Endothelial cell of umbilical vein (primary cell): Measurements from ENCODE around the gene FBXO38. TPM values are rescaled to one million over a fixed set of nuclear protein-coding genes. Genes with fewer than 3 reads are reported as not detected.

Experiments
- BruUV-seq: library from RNA; stranded (reverse); fragments of 400-500 nt; replicated peaks from 2 replicates; lab custom pipeline; 2021; lab: Mats Ljungman, UMichigan
- CTCF ChIA-PET: fragments of 300-600, 350-600 bp; sonication (Branson Sonifier 250); formaldehyde crosslinking; loops from one replicate; lab custom pipeline; 2021; ENCODE audit warnings: antibody characterized with exemption, inconsistent platforms; lab: Charles Lee
- POLR2A ChIA-PET: fragments of 300-600, 350-600 bp; sonication (Branson Sonifier 250); formaldehyde crosslinking; loops from one replicate; lab custom pipeline; 2021; ENCODE audit warnings: antibody characterized with exemption, inconsistent platforms; lab: Charles Lee
- DNase-seq: peaks from one replicate; pipeline ENCODE4 v3.0.0-alpha.2; 2011; ENCODE audit warnings: low read depth, low spot score
- FAIRE-seq: peaks from 2 replicates; lab custom pipeline; 2011; peaks lifted over from hg19 to GRCh38; lab: Jason Lieb, UNC
- H2AFZ ChIP-seq: 2 replicates; pipeline ENCODE4 v1.6.0; 2012; ENCODE audit warnings: low read depth, low read length, control low read depth, inconsistent platforms
- H3K27ac ChIP-seq: 2 replicates; pipeline ENCODE4 v1.5.1; 2011; ENCODE audit warnings: low read depth, mild to moderate bottlenecking, control low read depth, low read length, moderate library complexity; ENCODE audit not compliant: insufficient read depth
- H3K27me3 ChIP-seq, 2 experiments: 2 replicates each; pipeline versions ENCODE4 v1.6.0 to v1.6.1; 2011; ENCODE audit warnings: low read length in 2 of 2, mixed read lengths in 1 of 2; ENCODE audit not compliant: control insufficient read depth in 2 of 2, insufficient read depth in 2 of 2
- H3K36me3 ChIP-seq, 2 experiments: 2 replicates in 1 of 2; 3 replicates in 1 of 2; pipeline ENCODE4 v1.5.1; 2011; ENCODE audit warnings: low read length in 2 of 2, mild to moderate bottlenecking in 1 of 2, moderate library complexity in 1 of 2; ENCODE audit not compliant: control insufficient read depth in 2 of 2, insufficient read depth in 2 of 2; ENCODE audit errors: extremely low read depth in 1 of 2
- H3K4me1 ChIP-seq: 3 replicates; pipeline ENCODE4 v1.5.1; 2011; ENCODE audit warnings: mild to moderate bottlenecking, low read length; ENCODE audit not compliant: control insufficient read depth, insufficient read depth; ENCODE audit errors: extremely low read depth
- H3K4me2 ChIP-seq: 2 replicates; pipeline ENCODE4 v1.6.1; 2011; ENCODE audit warnings: low read length, control low read depth, mixed read lengths; ENCODE audit not compliant: insufficient read depth
- H3K4me3 ChIP-seq, 3 experiments: fragments of 200-600 bp in 1 of 3; sonication (generic), shearing (Covaris generic) in 1 of 3; replicated peaks in 1 of 3; 2 replicates each; pipeline ENCODE4 v1.5.1; 2011 to 2016; ENCODE audit warnings: control low read depth in 3 of 3, low read length in 3 of 3, mild to moderate bottlenecking in 2 of 3, inconsistent platforms in 1 of 3, low read depth in 1 of 3, moderate library complexity in 1 of 3; ENCODE audit not compliant: insufficient read depth in 1 of 3
- H3K79me2 ChIP-seq: 2 replicates; pipeline ENCODE4 v1.6.0; 2012; ENCODE audit warnings: low read length, inconsistent platforms; ENCODE audit not compliant: control insufficient read depth, insufficient read depth
- H3K9ac ChIP-seq: replicated peaks from 2 replicates; pipeline ENCODE3; 2011; ENCODE audit warnings: low read length, control low read depth; ENCODE audit not compliant: insufficient read depth; ENCODE audit errors: extremely low read depth
- H3K9me1 ChIP-seq: replicated peaks from 3 replicates; pipeline ENCODE4 v1.6.0; 2011; ENCODE audit warnings: mild to moderate bottlenecking, low read length; ENCODE audit not compliant: control insufficient read depth, insufficient read depth; ENCODE audit errors: extremely low read depth
- H3K9me3 ChIP-seq: replicated peaks from 2 replicates; pipeline ENCODE4 v1.5.1; 2012; ENCODE audit warnings: low read length, inconsistent platforms; ENCODE audit not compliant: control insufficient read depth, insufficient read depth
- H4K20me1 ChIP-seq: replicated peaks from 2 replicates; pipeline ENCODE3; 2011; ENCODE audit warnings: mild to moderate bottlenecking, low read length; ENCODE audit not compliant: control insufficient read depth, insufficient read depth; ENCODE audit errors: extremely low read depth
- EZH2 ChIP-seq: IDR thresholded peaks from 2 replicates; pipeline ENCODE4 v1.6.1; 2012; ENCODE audit warnings: borderline replicate concordance, low read depth, mild to moderate bottlenecking, moderate library complexity, low read length, inconsistent platforms; ENCODE audit not compliant: severe bottlenecking
- FOS ChIP-seq: IDR thresholded peaks from 2 replicates; pipeline ENCODE4 v1.6.1; 2011; ENCODE audit warnings: mild to moderate bottlenecking, low read length, moderate library complexity, borderline replicate concordance; ENCODE audit not compliant: insufficient read depth
- GATA2 ChIP-seq: IDR thresholded peaks from 2 replicates; pipeline ENCODE4 v1.7.0; 2011; ENCODE audit warnings: low read depth, mild to moderate bottlenecking, moderate library complexity, mixed read lengths, low read length; ENCODE audit not compliant: insufficient read length, insufficient read depth
- JUN ChIP-seq: IDR thresholded peaks from 2 replicates; pipeline ENCODE4 v1.6.1; 2011; ENCODE audit warnings: borderline replicate concordance, low read depth; ENCODE audit not compliant: insufficient read length, insufficient read depth
- MYC ChIP-seq: IDR thresholded peaks from one replicate; pipeline ENCODE4 v1.6.1; 2011; ENCODE audit warnings: mild to moderate bottlenecking, low read depth, low read length
- POLR2A ChIP-seq: IDR thresholded peaks from 2 replicates; pipeline ENCODE4 v1.6.1; 2012; ENCODE audit warnings: low read depth, mild to moderate bottlenecking, control low read depth, low read length
- POLR2AphosphoS5 ChIP-seq: IDR thresholded peaks from 2 replicates; pipeline ENCODE4 v1.6.1; 2012; ENCODE audit warnings: low read depth, mild to moderate bottlenecking, control low read depth, low read length, moderate library complexity; ENCODE audit not compliant: insufficient read depth
- dilution Hi-C: fragments of 300-500 bp; cut with MboI; formaldehyde crosslinking; loops from one replicate; pipeline ENCODE4 v1.15.0; 2019; ENCODE audit warnings: low sequenced_read_pairs; ENCODE audit not compliant: extremely low pct_ligation_motif_present
- intact Hi-C: fragments of 100-400 bp; cut with micrococcal nuclease; formaldehyde crosslinking; loops from one replicate; pipeline ENCODE4 v1.10.0; 2022
- polyA plus RNA-seq, 4 experiments: library from polyadenylated mRNA; depleted of rRNA in 3 of 4; stranded (reverse) in 3 of 4; unstranded in 1 of 4; fragments of >200 nt; gene quantifications; 2 replicates each; pipeline versions ENCODE4 v1.2.1 to v1.2.3, GENCODE V29; 2011 to 2012; ENCODE audit warnings: missing spikeins in 1 of 4
- total RNA-seq: library from RNA; stranded (reverse); gene quantifications from 2 replicates; pipeline ENCODE4 v1.2.3, GENCODE V29; 2021
- TF ChIP-seq, protein P1 (sequence below), 2 donors: IDR thresholded peaks; 1 replicate in 1 of 2; 2 replicates in 1 of 2; pipeline ENCODE4 v1.5.1; 2011; ENCODE audit warnings: low read length in 2 of 2, mild to moderate bottlenecking in 2 of 2, moderate library complexity in 2 of 2, control low read depth in 1 of 2, inconsistent platforms in 1 of 2, low read depth in 1 of 2; ENCODE audit not compliant: insufficient read depth in 1 of 2; ENCODE audit errors: extremely low read depth in 1 of 2
- TF ChIP-seq, protein P2 (sequence below): IDR thresholded peaks from 2 replicates; pipeline ENCODE4 v1.6.1; 2011; ENCODE audit not compliant: insufficient read depth, insufficient read length

FBXO38 gene
- total and polyA plus RNA-seq, 2 donors (not counting 3 experiments of a cell fraction or from before 2014, with no cell fraction given) = 18.6 to 65.6 TPM

DNA sequence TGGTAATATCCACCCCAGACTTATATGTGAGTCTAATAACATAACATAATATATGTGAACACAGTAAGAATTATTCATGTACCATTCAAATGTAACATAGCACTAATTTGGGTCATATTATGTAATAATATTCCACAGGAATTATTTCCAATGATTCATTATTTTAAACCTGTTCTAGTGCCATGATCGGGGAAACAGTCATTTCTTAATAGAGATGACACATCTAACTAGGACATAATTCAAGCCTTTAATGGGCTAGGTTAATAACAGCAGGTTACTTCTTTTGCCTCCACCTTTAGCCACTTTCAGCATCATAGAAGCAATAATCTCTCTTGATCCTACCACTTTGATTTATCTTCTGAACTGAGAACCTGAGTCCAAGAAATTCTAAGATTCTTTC lies 36.1 kb upstream of the FBXO38 start:
- CTCF ChIA-PET = no interaction called here
- Histone ChIP-seq H3K4me1 (no peaks in the 10 kb centered on the region), H3K27me3 (no peaks in the 10 kb centered on the region), H2AFZ (no peak overlapping the region), H3K9me3 (no peaks in the 10 kb centered on the region), H4K20me1 (no peaks in the 10 kb centered on the region), H3K4me2 (no peak overlapping the region), H3K4me3 (no peak overlapping the region), H3K36me3 (no peaks in the 10 kb centered on the region), H3K9me1 (no peaks in the 10 kb centered on the region), H3K9ac (no peak overlapping the region), H3K27ac (no peak overlapping the region), H3K79me2 (no peaks in the 10 kb centered on the region)
- TF ChIP-seq EZH2 = no peak
- TF ChIP-seq POLR2A = no peak
- TF ChIP-seq GATA2 = no peak
- TF ChIP-seq, protein P1, sequence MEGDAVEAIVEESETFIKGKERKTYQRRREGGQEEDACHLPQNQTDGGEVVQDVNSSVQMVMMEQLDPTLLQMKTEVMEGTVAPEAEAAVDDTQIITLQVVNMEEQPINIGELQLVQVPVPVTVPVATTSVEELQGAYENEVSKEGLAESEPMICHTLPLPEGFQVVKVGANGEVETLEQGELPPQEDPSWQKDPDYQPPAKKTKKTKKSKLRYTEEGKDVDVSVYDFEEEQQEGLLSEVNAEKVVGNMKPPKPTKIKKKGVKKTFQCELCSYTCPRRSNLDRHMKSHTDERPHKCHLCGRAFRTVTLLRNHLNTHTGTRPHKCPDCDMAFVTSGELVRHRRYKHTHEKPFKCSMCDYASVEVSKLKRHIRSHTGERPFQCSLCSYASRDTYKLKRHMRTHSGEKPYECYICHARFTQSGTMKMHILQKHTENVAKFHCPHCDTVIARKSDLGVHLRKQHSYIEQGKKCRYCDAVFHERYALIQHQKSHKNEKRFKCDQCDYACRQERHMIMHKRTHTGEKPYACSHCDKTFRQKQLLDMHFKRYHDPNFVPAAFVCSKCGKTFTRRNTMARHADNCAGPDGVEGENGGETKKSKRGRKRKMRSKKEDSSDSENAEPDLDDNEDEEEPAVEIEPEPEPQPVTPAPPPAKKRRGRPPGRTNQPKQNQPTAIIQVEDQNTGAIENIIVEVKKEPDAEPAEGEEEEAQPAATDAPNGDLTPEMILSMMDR (IDR thresholded peaks at IDR 0.05; ENCODE audit: extremely low read depth in 1 of 2, insufficient read depth in 1 of 2, low read depth in 1 of 2, low read length in 2 of 2) = no peak
- no peak for TF ChIP-seq POLR2AphosphoS5
- no peak for TF ChIP-seq JUN
- TF ChIP-seq FOS = no peak
- FAIRE-seq (no peak), DNase-seq (no peak)
- no TSS peak for BruUV-seq
- dilution Hi-C loops = no loop called here
- POLR2A ChIA-PET = no interaction called here
- intact Hi-C loops = no loop called here

DNA sequence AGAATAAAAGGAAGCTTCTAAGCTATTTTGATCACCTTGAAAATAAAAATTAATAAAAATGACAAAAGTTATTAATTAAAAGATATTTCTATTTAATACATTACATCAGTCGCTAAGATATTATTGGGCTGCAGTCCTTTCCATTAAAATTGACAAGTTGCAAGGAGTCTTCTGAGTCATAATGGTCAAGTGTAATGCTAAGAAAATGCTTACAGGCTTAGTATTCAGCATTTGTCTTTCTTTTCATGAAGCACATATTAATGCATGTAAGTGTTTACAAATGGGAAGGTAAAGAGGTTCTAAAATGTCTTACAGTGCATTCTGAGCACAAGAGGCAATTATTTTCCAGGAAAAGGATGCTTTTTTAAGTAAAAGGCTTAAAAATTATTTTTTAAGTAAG lies 31.1 kb upstream of the FBXO38 start:
- CTCF ChIA-PET = no interaction called here
- Histone ChIP-seq H3K9me1 (no peaks in the 10 kb centered on the region), H3K9me3 (no peaks in the 10 kb centered on the region), H4K20me1 (no peaks in the 10 kb centered on the region), H3K27me3 (no peaks in the 10 kb centered on the region), H3K4me2 (no peak overlapping the region), H3K27ac (no peak overlapping the region), H3K4me3 (no peak overlapping the region), H3K4me1 (no peaks in the 10 kb centered on the region), H3K36me3 (no peaks in the 10 kb centered on the region), H3K79me2 (no peaks in the 10 kb centered on the region), H2AFZ (no peak overlapping the region), H3K9ac (no peak overlapping the region)
- POLR2A ChIA-PET = no interaction called here
- intact Hi-C loops (no loop called here), dilution Hi-C loops (no loop called here)
- no TSS peak for BruUV-seq
- no peak for TF ChIP-seq POLR2A
- TF ChIP-seq FOS = no peak
- TF ChIP-seq MYC = no peak
- TF ChIP-seq, protein P2, sequence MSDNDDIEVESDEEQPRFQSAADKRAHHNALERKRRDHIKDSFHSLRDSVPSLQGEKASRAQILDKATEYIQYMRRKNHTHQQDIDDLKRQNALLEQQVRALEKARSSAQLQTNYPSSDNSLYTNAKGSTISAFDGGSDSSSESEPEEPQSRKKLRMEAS = no peak
- no peak for TF ChIP-seq GATA2
- no peak for TF ChIP-seq EZH2
- no peak for TF ChIP-seq JUN
- TF ChIP-seq, protein P1 (IDR thresholded peaks at IDR 0.05; ENCODE audit: extremely low read depth in 1 of 2, insufficient read depth in 1 of 2, low read depth in 1 of 2, low read length in 2 of 2) = no peak
- TF ChIP-seq POLR2AphosphoS5 = no peak
- DNase-seq = no peak
- no peak for FAIRE-seq
